GM19328 (cell line): Measurements from ENCODE around the gene ACSF3.
"Not testable (repeated sequence)": the region's sequence is repeated elsewhere in the genome, so short reads cannot be mapped to it uniquely, and the experiment has no call there.

Experiments used
- ATAC-seq: cut with Tn5 transposase; IDR thresholded peaks from one replicate; pipeline ENCODE4 v1.9.1; 2021; ENCODE audit warnings: mild to moderate bottlenecking, moderate library complexity; ENCODE audit not compliant: unreplicated experiment

Gene ACSF3

DNA sequence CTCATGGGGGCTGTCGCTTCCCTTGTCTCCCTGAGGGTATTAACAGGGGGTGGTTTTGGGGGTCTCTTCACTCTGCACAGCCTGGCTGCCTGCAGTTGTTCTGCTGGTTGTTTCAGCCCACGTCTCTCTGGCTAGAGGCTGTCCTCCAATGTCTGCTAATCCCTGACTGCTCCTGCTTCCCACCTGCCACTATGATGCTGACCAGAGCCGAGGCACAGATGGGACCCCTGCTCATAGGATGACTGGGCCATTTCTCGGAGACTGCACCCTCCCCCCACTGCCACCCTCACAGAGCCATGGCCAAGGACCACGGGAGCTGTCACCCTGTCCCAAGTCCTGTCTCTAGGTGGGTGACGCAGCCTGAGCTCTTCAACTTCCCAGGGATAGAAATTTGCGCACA lies 1.6 kb upstream of the ACSF3 start:
- no peak for ATAC-seq

DNA sequence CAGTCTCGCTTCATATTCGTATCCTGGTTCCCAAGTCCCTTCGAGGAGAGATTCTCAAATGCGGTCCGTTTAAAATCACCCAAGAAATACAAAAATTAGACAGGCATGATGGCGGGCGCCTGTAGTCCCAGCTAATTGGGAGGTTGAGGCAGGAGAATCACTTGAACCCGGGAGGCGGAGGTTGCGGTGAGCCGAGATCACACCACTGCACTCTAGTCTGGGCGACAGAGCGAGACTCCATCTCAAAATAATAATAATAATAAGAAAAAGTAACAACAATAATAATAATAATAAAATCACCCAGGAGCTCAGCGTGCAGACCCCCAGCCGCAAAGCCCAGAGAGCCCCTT lies 425 bp upstream of the ACSF3 start:
- not testable (repeated sequence) for ATAC-seq

GRCh38 chr16:89094252-89094879 lies 714 bp downstream of the ACSF3 start:
- no peak for ATAC-seq

GRCh38 chr16:89094880-89095258 lies 1.2 kb downstream of the ACSF3 start:
- no peak for ATAC-seq

DNA sequence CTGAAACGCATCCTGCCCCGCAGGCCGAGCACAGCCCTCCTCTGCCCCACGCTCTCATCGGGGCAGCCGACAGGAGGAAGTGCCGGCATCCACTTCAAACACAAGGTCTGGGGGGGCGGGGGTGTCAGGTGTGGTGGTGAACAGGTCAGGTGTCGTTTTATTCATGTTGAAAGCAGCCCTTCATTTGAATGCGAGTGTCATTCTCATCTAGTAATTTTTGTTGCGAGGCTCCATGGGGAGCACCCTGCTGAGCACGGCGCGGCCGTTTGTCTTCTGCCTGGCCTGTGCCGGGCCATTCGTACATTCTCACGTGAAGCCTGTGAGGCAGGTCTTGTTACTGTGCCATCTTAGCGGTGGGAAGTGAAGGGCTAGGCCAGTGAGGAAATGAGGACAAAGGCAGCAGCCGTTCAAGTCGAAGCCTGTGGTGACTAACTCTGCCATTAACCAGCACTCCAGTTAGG lies 1.9 kb downstream of the ACSF3 start:
- no peak for ATAC-seq

DNA sequence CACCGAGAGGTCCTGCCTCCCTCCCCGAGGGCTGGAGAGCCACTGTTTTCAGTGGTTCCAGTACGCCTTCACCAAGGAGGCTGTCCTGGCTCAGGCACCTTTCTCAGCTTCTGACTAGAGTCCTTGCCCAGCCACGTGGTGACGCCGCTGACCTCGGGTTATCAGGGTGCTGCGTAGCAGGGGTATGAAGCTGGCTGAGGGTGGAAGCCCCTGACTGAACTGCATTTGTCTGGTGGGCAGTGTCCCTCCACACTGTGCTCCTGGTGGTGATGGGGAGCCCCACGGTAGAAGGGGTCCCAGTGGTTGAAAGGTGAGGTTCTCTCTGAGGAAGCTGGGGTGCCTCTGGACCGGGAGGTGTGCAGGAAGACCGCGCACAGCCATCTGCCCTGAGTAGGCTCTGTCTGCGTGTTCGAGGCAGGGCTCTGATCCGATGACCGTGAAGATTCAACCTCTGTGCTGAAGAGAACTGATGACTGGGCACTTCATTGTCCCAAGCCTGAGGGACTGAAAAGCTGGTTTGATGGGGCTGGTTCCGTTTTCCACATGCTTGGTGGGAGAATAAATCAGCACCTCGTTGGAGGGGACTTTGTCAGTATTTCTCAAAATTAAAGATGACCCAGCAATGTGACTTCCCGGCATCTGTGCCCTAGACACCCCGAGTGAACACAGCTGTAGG lies 2.5 kb downstream of the ACSF3 start:
- ATAC-seq: no peak

DNA sequence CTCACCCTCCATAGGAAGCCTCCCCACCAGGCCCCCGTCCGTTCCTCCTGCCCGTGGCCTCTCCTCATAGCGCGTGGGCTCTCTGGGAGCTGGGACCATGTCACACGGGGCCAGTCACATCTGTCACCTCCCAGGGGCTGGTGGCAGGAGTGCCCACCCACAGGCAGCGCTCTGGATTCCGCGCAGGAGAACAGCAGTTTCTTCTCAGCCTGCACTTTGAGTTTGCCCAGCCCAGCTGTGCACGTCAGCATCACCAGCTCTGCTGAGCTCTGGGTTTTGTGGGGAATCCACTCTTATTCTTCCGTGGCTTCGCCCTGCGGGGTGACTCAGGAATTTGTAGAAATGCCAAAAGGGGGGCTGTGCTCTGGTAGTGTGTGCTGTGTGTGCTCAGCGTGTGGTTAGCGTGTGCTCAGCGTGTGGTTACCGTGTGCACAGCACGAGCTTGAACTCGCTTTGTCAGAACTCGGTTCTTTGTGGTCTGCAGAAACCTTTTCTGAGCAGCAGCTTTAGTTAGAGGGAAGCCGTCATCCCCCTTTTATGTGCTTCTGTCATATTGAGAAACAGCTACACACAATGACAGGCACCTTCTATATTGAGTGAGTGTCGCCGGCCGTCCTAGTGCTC lies 3.2 kb downstream of the ACSF3 start:
- no peak for ATAC-seq

DNA sequence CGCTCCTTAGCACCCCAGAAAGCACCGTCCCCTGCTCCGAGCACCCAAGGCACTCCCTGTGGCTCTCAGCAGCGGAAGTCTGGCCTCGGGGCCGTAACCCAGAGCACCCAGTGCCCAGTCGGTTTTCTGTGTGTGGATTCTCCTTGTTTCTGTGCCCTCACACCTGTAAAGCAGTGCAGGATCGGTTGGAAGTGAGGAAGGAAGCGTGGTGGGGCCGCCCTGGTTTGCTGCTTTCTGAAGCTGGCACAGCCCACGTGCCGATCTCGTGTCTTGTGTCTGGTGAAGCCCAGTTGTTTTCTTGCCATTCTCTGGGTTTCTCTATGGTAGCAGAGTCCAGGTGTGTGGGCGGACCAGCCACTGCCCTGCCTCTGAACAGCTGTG lies 3.7 kb downstream of the ACSF3 start:
- no peak for ATAC-seq

- ATAC-seq: no peak
Measured at GRCh38 chr16:89098767-89099430, 5.2 kb downstream of the ACSF3 start.

DNA sequence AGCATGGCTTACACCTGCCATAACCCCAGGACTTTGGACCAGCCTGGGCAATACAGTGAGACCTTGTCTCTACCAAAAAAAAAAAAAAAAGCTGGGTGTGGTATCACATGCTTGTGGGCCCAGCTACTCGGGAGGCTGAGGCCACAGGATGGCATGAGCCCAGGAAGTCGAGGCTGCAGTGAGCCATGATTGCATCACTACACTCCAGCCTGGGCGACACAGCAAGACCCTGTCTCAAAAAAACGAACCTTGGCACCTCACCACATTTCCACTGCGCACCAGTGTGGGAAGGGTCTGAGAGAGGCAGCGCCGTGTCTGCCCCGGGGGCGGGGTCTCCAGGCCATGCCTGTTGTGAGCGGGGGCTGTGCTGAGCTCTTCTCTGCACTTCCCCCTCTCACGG lies 6.3 kb downstream of the ACSF3 start:
- ATAC-seq: no peak

DNA sequence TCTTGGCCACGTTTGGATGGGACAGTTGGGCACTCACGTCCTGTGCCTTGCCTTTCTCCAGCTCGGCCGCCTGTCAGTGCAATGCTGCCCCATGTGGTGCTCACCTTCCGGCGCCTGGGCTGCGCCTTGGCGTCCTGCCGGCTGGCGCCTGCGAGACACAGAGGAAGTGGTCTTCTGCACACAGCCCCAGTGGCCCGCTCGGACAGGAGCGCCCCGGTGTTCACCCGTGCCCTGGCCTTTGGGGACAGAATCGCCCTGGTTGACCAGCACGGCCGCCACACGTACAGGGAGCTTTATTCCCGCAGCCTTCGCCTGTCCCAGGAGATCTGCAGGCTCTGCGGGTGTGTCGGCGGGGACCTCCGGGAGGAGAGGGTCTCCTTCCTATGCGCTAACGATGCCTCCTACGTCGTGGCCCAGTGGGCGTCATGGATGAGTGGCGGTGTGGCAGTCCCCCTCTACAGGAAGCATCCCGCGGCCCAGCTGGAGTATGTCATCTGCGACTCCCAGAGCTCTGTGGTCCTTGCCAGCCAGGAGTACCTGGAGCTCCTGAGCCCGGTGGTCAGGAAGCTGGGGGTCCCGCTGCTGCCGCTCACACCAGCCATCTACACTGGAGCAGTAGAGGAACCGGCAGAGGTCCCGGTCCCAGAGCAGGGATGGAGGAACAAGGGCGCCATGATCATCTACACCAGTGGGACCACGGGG lies 7.1 kb downstream of the ACSF3 start:
- no peak for ATAC-seq

GRCh38 chr16:89101303-89102040 lies 7.8 kb downstream of the ACSF3 start:
- no peak for ATAC-seq

- no peak for ATAC-seq
Measured at GRCh38 chr16:89102041-89102471, 8.4 kb downstream of the ACSF3 start.

- ATAC-seq: no peak
Measured at GRCh38 chr16:89102481-89103073, 8.9 kb downstream of the ACSF3 start.

DNA sequence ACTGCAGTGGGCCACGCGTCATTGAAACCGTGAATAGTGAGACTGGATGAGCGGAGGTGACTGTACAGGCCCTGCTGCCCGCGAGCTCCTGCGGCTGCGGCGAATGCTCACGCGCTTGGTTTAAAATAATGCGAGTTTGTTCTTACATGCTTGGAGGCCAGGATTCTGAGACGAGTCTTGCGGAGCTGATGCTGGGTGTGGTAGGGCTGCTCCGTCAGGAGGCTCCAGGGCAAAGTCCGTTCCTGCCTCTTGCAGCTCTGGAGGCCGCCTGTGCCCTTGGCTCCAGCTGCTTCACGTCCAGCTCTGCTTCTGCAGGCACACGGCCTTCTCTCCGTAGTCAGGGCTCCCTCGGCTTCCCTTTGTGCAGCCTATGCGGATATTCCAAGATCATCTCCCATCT lies 9.5 kb downstream of the ACSF3 start:
- no peak for ATAC-seq

DNA sequence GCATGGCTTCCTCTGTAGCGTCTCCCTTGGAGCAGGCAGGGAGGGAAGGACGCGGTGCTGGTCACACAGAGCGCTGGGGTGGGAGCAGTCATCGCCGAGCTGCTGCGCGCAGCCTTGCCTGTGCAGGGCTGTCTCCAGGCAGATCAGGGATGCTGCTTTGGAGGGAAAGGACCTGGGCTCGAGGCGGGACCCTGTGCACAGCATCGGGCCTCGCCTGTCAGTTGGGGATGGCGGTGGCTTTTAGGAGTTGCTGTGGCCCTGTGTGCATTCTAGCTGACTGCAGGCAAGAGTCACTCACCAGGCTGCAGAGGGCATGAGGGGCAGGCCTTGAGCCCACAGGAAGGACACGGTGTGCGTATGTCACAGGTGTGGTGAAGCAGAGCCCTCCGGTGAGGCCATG lies 10.1 kb downstream of the ACSF3 start:
- no peak for ATAC-seq

GRCh38 chr16:89104303-89104702 lies 10.7 kb downstream of the ACSF3 start:
- ATAC-seq: no peak

DNA sequence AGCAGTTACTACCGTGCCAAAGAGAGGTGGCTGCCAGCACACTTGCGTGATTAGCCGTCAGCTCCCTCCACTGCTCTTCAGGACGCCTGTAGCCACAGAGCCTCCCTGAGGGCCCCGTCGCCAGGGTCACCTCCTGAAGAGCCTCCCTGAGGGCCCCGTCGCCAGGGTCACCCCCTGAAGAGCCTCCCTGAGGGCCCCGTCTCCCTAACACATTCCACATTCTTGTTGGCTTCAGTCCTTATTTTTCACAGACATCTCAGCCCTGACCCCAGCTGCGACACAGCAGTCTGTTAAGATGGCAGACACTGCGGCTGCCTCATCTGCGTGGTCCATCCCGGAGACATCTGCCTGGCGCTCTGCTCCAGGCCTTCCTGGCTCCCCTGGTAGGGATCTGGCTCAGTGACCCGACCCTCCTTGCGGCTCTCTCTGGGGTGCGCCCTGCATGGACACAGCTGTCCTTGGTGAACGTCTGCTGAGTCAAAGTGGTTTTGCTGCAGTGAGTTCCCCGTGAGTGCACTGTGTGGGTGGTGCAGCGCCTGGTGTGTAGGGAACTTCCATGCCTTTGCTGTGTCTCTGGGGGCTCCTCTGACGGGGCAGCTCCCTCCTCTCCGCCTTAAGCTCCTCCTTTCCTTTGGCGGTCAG lies 11.4 kb downstream of the ACSF3 start:
- ATAC-seq: no peak

DNA sequence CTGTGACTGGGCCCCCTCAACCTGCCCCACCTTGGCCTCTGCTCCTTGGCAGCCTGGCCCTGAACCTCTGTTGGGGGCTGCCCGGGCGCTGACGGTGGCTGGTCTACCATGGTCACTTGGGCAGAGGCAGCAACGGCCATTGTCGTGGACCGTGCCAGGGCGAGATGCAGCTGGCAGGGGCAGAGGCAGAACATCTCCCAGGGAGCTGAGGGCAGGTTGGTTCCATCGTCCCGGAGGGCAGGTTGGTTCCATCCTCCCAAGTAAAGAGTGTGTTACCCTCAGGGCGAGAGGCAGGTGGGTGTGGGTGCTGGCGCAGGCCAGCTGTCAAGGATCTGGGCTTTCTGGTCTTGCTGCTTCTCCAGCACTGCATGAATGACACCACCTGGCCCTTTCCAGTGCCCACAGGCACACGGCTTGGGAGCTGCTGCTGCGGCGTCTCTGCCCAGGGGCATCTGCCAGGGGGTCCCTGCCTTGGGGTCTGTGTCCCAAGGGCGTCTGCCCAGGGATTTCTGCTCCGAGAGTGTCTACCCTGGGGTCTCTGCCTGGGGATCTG lies 12.0 kb downstream of the ACSF3 start:
- no peak for ATAC-seq
